ELR (cell line): Measurements from ENCODE around the gene ENO4.
A peak's percentile ranks its signal among the peaks of the same experiment; 100 is the strongest.

Experiments
- DNase-seq: peaks from one replicate; pipeline ENCODE4 v3.0.0-alpha.2; 2015; ENCODE audit warnings: low read depth

ENO4 gene

GRCh38 chr10:116868198-116868676 lies 18.9 kb downstream of the ENO4 start:
- DNase-seq: no peak

GRCh38 chr10:116868722-116869121 lies 19.4 kb downstream of the ENO4 start:
- no peak for DNase-seq

- no peak for DNase-seq
These were observed 21.6 kb downstream of the ENO4 start for GRCh38 chr10:116870949-116871348.

GRCh38 chr10:116873134-116873533 lies 23.8 kb downstream of the ENO4 start:
- DNase-seq: no peak

GRCh38 chr10:116875897-116876296 lies 26.6 kb downstream of the ENO4 start:
- no peak for DNase-seq

GRCh38 chr10:116877391-116877790 lies 28.1 kb downstream of the ENO4 start:
- no peak for DNase-seq

- no peak for DNase-seq
These were observed 28.8 kb downstream of the ENO4 start for GRCh38 chr10:116878123-116878522.

GRCh38 chr10:116879817-116880216 lies 30.5 kb downstream of the ENO4 start:
- DNase-seq: no peak

GRCh38 chr10:116880716-116881482 lies 31.6 kb downstream of the ENO4 start:
- peak; percentile 25 for DNase-seq

- no peak for DNase-seq
These were observed 33.3 kb downstream of the ENO4 start for GRCh38 chr10:116882639-116883038.

- DNase-seq: no peak
These were observed 37.5 kb downstream of the ENO4 start for GRCh38 chr10:116886772-116887171.

GRCh38 chr10:116888380-116889055 lies 39.2 kb downstream of the ENO4 start:
- DNase-seq: peak; percentile 86

- no peak for DNase-seq
These were observed 39.8 kb downstream of the ENO4 start for GRCh38 chr10:116889066-116889465.

- DNase-seq: peak; percentile 77
These were observed 41.9 kb downstream of the ENO4 start for GRCh38 chr10:116891208-116891607.

GRCh38 chr10:116892907-116893685 lies 43.8 kb downstream of the ENO4 start:
- no peak for DNase-seq

GRCh38 chr10:116893686-116894037 lies 44.4 kb downstream of the ENO4 start:
- no peak for DNase-seq

- DNase-seq: no peak
These were observed 50.3 kb downstream of the ENO4 start for GRCh38 chr10:116899626-116900025.

- no peak for DNase-seq
These were observed 56.5 kb downstream of the ENO4 start for GRCh38 chr10:116905845-116906210.

- no peak for DNase-seq
These were observed 58.1 kb downstream of the ENO4 start for GRCh38 chr10:116907245-116907987.

GRCh38 chr10:116909307-116909706 lies 60.0 kb downstream of the ENO4 start:
- no peak for DNase-seq

- no peak for DNase-seq
These were observed 61.6 kb downstream of the ENO4 start for GRCh38 chr10:116910910-116911309.

- DNase-seq: no peak
These were observed 62.9 kb downstream of the ENO4 start for GRCh38 chr10:116912162-116912561.
